K562 treated with DMSO at 1 percent for 4 hours (cell line): ENCODE measurements around the gene SGF29. TPM values are rescaled to one million over a fixed set of nuclear protein-coding genes. Genes with fewer than 3 reads are reported as not detected.

Source experiments
- total RNA-seq: library from RNA; unstranded; fragments of 300-600 nt; gene quantifications from 2 replicates; pipeline ENCODE4 v1.2.3, GENCODE V29; 2022; ENCODE audit not compliant: insufficient read depth

SGF29 gene
- total RNA-seq = 31.0 and 40.5 TPM in 2 replicates

DNA sequence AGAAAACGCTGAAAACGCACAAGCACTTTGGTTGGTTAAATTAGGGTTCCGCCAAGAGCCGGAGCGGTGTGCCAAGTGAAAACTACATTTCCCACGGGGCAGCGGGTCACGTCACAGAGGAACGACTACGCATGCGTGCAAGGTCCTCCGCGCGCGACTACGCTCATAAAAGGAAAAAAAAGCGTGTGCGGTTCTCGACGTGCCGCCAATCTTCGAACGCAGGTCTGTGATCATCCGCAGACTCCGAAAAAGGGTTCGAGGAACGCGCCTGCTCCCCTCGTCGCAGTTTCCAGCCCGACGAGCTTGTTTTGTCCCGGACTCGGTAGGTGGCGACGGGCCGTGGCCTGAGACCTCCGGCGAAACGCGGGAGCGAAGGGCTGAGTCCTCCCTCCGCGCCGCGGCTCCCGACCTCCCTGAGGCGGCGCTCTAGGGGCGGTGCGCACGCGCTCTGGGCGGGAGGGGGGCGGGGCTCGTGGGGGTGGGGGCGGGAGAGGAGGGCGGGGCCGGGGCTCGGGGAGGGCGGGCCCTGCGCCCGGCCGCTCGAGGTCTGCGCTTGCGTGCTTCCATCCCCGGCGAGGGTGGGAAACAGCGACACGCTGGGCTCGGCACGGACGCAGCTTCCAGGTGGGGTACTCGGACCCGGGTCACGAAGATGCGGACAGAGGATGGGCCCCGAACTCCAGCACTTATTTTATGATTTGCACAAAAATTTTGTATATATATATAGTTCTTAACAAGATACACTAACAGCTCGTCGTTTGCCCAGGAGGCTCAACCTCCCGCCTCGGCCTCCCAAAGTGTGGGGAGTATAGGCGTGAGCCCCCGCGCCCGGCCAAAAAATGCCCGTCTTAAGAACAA is at the start of gene SGF29:
Gene SGF29, plus strand, starts transcription at position 145 of the 858 bp plus-strand sequence. CDS start 27,150 bp downstream, outside the sequence.

DNA sequence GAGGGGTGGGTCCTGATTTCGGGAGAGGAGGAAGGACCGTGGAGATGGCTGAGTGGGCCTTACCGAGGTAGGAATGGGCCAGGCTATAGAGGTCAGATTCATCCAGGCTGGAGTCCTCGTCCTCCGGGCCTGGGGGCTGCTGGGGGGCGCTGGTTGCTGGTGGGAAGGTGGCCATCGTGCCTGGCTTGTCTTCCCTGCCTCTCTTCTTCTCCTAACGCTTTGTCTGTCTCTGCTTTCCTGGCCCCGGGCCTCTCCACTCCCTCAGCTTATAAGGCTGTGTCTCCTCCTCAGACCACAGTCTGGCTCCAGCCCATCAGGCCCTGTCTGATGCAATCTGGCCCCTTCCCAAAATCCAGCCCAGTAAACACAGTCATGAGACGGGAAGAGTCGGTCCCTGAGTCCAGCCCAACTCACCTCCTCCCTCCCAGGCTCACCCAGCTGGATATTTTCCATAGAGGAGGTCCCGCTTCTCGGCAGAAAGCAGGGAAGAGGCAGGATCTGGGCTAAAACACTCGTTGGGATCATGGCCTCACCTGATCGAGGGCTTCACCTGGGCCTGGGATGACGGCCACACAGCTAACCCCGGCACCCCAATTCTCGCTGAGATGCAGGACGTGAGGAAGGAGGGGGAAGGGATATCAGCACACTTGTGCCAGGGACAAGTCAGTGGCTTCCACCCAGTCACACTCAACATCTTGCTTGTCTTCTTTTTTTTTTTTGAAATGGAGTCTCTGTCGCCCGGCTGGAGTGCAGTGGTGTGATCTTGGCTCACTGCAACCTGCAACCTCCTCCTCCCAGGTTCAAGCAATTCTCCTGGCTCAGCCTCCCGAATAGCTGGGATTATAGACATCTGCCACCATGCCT is 14.8 kb upstream of the SGF29 start, which contains the start of gene NUPR1:
Gene NUPR1, minus strand, starts transcription at position 242 of the 864 bp plus-strand sequence. Its CDS starts 67 bp downstream, at position 175.

GRCh38 chr16:28596840-28597691 is 43.3 kb downstream of the SGF29 start, which contains the start of gene SULT1A2:
SULT1A2 (minus strand) TSS chr16:28597050; CDS start chr16:28595930, 1,120 bp downstream.

GRCh38 chr16:28609631-28610594 is 56.2 kb downstream of the SGF29 start, which contains the start of gene SULT1A1:
SULT1A1 (minus strand) TSS chr16:28610044; CDS start chr16:28608855, 1,189 bp downstream.

DNA sequence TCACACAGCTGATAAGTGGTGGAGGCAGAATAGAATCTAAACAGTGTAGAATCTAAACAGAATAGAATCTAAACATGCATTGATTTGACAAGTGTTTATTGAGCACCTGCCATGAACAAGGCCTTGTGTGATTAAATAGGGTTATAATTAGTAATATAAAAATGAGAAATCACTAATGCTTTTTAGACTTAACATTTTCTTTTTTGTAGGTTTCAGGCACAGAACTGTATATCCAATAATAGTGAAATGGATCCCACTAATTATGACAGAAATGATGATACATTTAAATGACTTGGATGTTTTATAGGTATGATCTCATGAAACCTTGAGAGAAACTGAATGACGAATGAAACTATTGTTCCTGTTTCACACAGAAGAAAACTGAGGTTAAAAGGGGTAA is 84.0 kb downstream of the SGF29 start, which contains the start of gene NPIPB8:
Gene NPIPB8, plus strand, starts transcription at position 301 of the 400 bp plus-strand sequence. CDS start 296 bp downstream, outside the sequence.

Other genes with a start within 250 kb of the SGF29 start
- gene NPIPB6, start 190.4 kb upstream of the SGF29 start, total RNA-seq = 1.3 TPM in 1 of 2 replicates, not detected in the other
- gene EIF3CL, start 150.1 kb upstream of the SGF29 start, total RNA-seq = 78.4 and 137 TPM in 2 replicates
- not detected in 2 replicates for gene NPIPB7, start 81.6 kb upstream of the SGF29 start, total RNA-seq
- 52.3 and 57.5 TPM in 2 replicates for gene CLN3, start 61.8 kb upstream of the SGF29 start, total RNA-seq
- 6.0 and 6.2 TPM in 2 replicates for gene APOBR, start 59.3 kb upstream of the SGF29 start, total RNA-seq
- gene IL27, start 47.1 kb upstream of the SGF29 start, total RNA-seq = not detected in 2 replicates
- gene NUPR1, start 14.9 kb upstream of the SGF29 start, total RNA-seq = 105 and 134 TPM in 2 replicates
- 4.2 and 4.7 TPM in 2 replicates for gene SULT1A2, start 43.1 kb downstream of the SGF29 start, total RNA-seq
- gene SULT1A1, start 56.1 kb downstream of the SGF29 start, total RNA-seq = 84.6 and 95.3 TPM in 2 replicates
- gene NPIPB8, start 84.1 kb downstream of the SGF29 start, total RNA-seq = not detected in 2 replicates
- 236 and 351 TPM in 2 replicates for gene EIF3C, start 157.5 kb downstream of the SGF29 start, total RNA-seq
- gene NPIPB9, start 197.9 kb downstream of the SGF29 start, total RNA-seq = 0.80 and 1.1 TPM in 2 replicates